H54 (cell line): ENCODE results near the gene NUP210.

Experiments
- DNase-seq: peaks from one replicate; pipeline ENCODE4 v3.0.0; 2011; ENCODE audit warnings: low spot score, mixed read lengths; ENCODE audit not compliant: insufficient read length
- FAIRE-seq: peaks from 3 replicates; lab custom pipeline; 2011; peaks lifted over from hg19 to GRCh38; lab: Jason Lieb, UNC
- POLR2A ChIP-seq: IDR thresholded peaks from 2 replicates; pipeline ENCODE4 v1.6.1; 2011; ENCODE audit warnings: low read depth, mild to moderate bottlenecking, low read length

The NUP210 gene

GRCh38 chr3:13368834-13369233 lies 51.3 kb downstream of the NUP210 start:
- TF ChIP-seq POLR2A = no peak
- no peak for DNase-seq
- no peak for FAIRE-seq

- DNase-seq (no peak), FAIRE-seq (no peak)
- TF ChIP-seq POLR2A = no peak
Observed at GRCh38 chr3:13367728-13368127, 52.4 kb downstream of the NUP210 start.

GRCh38 chr3:13365390-13366379 lies 54.4 kb downstream of the NUP210 start:
- no peak for DNase-seq
- FAIRE-seq = no peak
- no peak for TF ChIP-seq POLR2A

GRCh38 chr3:13364602-13365271 lies 55.4 kb downstream of the NUP210 start:
- FAIRE-seq (no peak), DNase-seq (no peak)
- TF ChIP-seq POLR2A = no peak

- DNase-seq = no peak
- FAIRE-seq = no peak
- no peak for TF ChIP-seq POLR2A
Observed at GRCh38 chr3:13362551-13362950, 57.6 kb downstream of the NUP210 start.

GRCh38 chr3:13359916-13360315 lies 60.2 kb downstream of the NUP210 start:
- no peak for TF ChIP-seq POLR2A
- DNase-seq = no peak
- FAIRE-seq = no peak

GRCh38 chr3:13358643-13359042 lies 61.5 kb downstream of the NUP210 start:
- no peak for TF ChIP-seq POLR2A
- FAIRE-seq (no peak), DNase-seq (no peak)

GRCh38 chr3:13358051-13358450 lies 62.1 kb downstream of the NUP210 start:
- FAIRE-seq (no peak), DNase-seq (no peak)
- no peak for TF ChIP-seq POLR2A

- DNase-seq (no peak), FAIRE-seq (no peak)
- no peak for TF ChIP-seq POLR2A
Observed at GRCh38 chr3:13357074-13357473, 63.0 kb downstream of the NUP210 start.

GRCh38 chr3:13353936-13354542 lies 66.1 kb downstream of the NUP210 start:
- TF ChIP-seq POLR2A = no peak
- peak; percentile 46 for DNase-seq
- no peak for FAIRE-seq

GRCh38 chr3:13353506-13353905 lies 66.6 kb downstream of the NUP210 start:
- DNase-seq = no peak
- no peak for FAIRE-seq
- no peak for TF ChIP-seq POLR2A

- TF ChIP-seq POLR2A = no peak
- DNase-seq = peak; percentile 45
- no peak for FAIRE-seq
Observed at GRCh38 chr3:13352621-13353131, 67.4 kb downstream of the NUP210 start.

- no peak for FAIRE-seq
- DNase-seq = no peak
- no peak for TF ChIP-seq POLR2A
Observed at GRCh38 chr3:13349823-13350222, 70.3 kb downstream of the NUP210 start.

- no peak for TF ChIP-seq POLR2A
- no peak for DNase-seq
- no peak for FAIRE-seq
Observed at GRCh38 chr3:13348661-13349396, 71.3 kb downstream of the NUP210 start.
